Neural cell (in vitro differentiated cells): ENCODE measurements around the gene KCNIP3. TPM values are rescaled to one million over a fixed set of nuclear protein-coding genes. Genes with fewer than 3 reads are reported as not detected.

Experiments
- H2AFZ ChIP-seq: fragments of 200-600, 300-800 bp; sonication (generic), shearing (Covaris generic); 2 replicates; pipeline ENCODE4 v1.6.0; 2014; ENCODE audit warnings: low read depth, mild to moderate bottlenecking, antibody characterized with exemption, low read length, moderate library complexity
- H3F3A ChIP-seq: fragments of 200-600 bp; shearing (Covaris generic); 2 replicates; pipeline ENCODE4 v1.6.1; 2016; ENCODE audit warnings: mild to moderate bottlenecking, moderate library complexity, mixed read lengths, antibody characterized with exemption, low read length; ENCODE audit not compliant: insufficient read depth, poor library complexity, severe bottlenecking
- H3K27ac ChIP-seq: fragments of 200-600, 300-800 bp; sonication (generic), shearing (Covaris generic); 2 replicates; pipeline ENCODE4 v1.5.1; 2014; ENCODE audit warnings: mild to moderate bottlenecking, low read length, moderate library complexity
- H3K27me3 ChIP-seq: fragments of 300-800, 200-600 bp; sonication (generic), shearing (Covaris generic); 2 replicates; pipeline ENCODE4 v1.6.0; 2014; ENCODE audit warnings: mild to moderate bottlenecking, low read depth, low read length, moderate library complexity; ENCODE audit not compliant: insufficient read depth
- H3K36me3 ChIP-seq: fragments of 300-800, 200-600 bp; sonication (generic), shearing (Covaris generic); 2 replicates; pipeline ENCODE4 v1.5.1; 2014; ENCODE audit warnings: mild to moderate bottlenecking, antibody characterized with exemption, low read length, moderate library complexity; ENCODE audit not compliant: insufficient read depth
- H3K4me2 ChIP-seq: fragments of 300-800, 200-600 bp; sonication (generic), shearing (Covaris generic); 2 replicates; pipeline ENCODE4 v1.6.0; 2014; ENCODE audit warnings: mild to moderate bottlenecking, low read length
- H3K4me3 ChIP-seq: fragments of 300-800, 200-600 bp; sonication (generic), shearing (Covaris generic); 2 replicates; pipeline ENCODE4 v1.5.1; 2014; ENCODE audit warnings: mild to moderate bottlenecking, low read length, moderate library complexity
- H3K79me2 ChIP-seq: fragments of 200-600 bp; shearing (Covaris generic); replicated peaks from 2 replicates; pipeline ENCODE4 v1.6.0; 2014; ENCODE audit warnings: mild to moderate bottlenecking, low read length, moderate library complexity; ENCODE audit not compliant: insufficient read depth
- H3K9ac ChIP-seq: fragments of 300-800, 200-600 bp; sonication (generic), shearing (Covaris generic); 2 replicates; pipeline ENCODE4 v1.6.1; 2016; ENCODE audit warnings: mild to moderate bottlenecking, low read length, mixed read lengths
- H3K9me2 ChIP-seq: fragments of 200-600 bp; shearing (Covaris generic); 2 replicates; pipeline ENCODE4 v1.6.1; 2016; ENCODE audit warnings: mild to moderate bottlenecking, low read length, mixed read lengths; ENCODE audit not compliant: insufficient read depth
- H3K9me3 ChIP-seq: fragments of 200-600, 300-800 bp; sonication (generic), shearing (Covaris generic); 2 replicates; pipeline ENCODE4 v1.6.1; 2016; ENCODE audit warnings: mild to moderate bottlenecking, mixed run types, low read length, moderate library complexity, mixed read lengths
- H4K20me1 ChIP-seq: fragments of 200-600 bp; shearing (Covaris generic); 2 replicates; pipeline ENCODE4 v1.6.1; 2016; ENCODE audit warnings: mild to moderate bottlenecking, mixed run types; ENCODE audit not compliant: insufficient read depth
- EP300 ChIP-seq: fragments of 450-650 bp; conservative IDR thresholded peaks from 2 replicates; pipeline ENCODE4 v1.6.1; 2014; ENCODE audit warnings: antibody characterized with exemption, mild to moderate bottlenecking, moderate library complexity; ENCODE audit not compliant: poor library complexity, severe bottlenecking
- EZH2 ChIP-seq: fragments of 200-600, 300-800 bp; shearing (Covaris generic), sonication (generic); IDR thresholded peaks from 2 replicates; pipeline ENCODE4 v1.6.1; 2014; ENCODE audit warnings: antibody characterized with exemption, low read length, borderline replicate concordance, mild to moderate bottlenecking; ENCODE audit not compliant: insufficient read depth, poor library complexity, severe bottlenecking
- MXI1 ChIP-seq: fragments of 450-650 bp; conservative IDR thresholded peaks from 2 replicates; pipeline ENCODE4 v1.6.1; 2014; ENCODE audit warnings: antibody characterized with exemption, mild to moderate bottlenecking; ENCODE audit not compliant: poor library complexity, severe bottlenecking
- POLR2AphosphoS5 ChIP-seq: IDR thresholded peaks from 2 replicates; pipeline ENCODE4 v1.6.1; 2012
- RAD21 ChIP-seq: fragments of 450-650 bp; conservative IDR thresholded peaks from 2 replicates; pipeline ENCODE4 v1.6.1; 2014; ENCODE audit warnings: antibody characterized with exemption, mild to moderate bottlenecking, moderate library complexity
- SMC3 ChIP-seq: fragments of 450-650 bp; conservative IDR thresholded peaks from 2 replicates; pipeline ENCODE4 v1.6.1; 2014; ENCODE audit warnings: antibody characterized with exemption, mild to moderate bottlenecking, moderate library complexity; ENCODE audit not compliant: poor library complexity
- TAF1 ChIP-seq: IDR thresholded peaks from 2 replicates; pipeline ENCODE4 v1.6.1; 2012; ENCODE audit warnings: low read depth
- polyA plus RNA-seq: library from polyadenylated mRNA; depleted of rRNA; stranded (reverse); fragments of >200 nt; gene quantifications from 2 replicates; pipeline ENCODE4 v1.2.3, GENCODE V29; 2014
- TF ChIP-seq, protein P1 (sequence below): fragments of 450-650 bp; IDR thresholded peaks from 2 replicates; pipeline ENCODE4 v1.5.1; 2014; ENCODE audit warnings: antibody characterized with exemption, mild to moderate bottlenecking, moderate library complexity; ENCODE audit not compliant: poor library complexity, severe bottlenecking
- TF ChIP-seq, protein P2 (sequence below): IDR thresholded peaks from 2 replicates; pipeline ENCODE4 v1.6.1; 2012; ENCODE audit warnings: borderline replicate concordance

KCNIP3 gene
- polyA plus RNA-seq, 1 donor from 2014 or later = not detected

GRCh38 chr2:95262896-95263542, 34.1 kb upstream of the KCNIP3 start:
- H3K79me2 ChIP-seq = no peaks in the 10 kb centered on the region

DNA sequence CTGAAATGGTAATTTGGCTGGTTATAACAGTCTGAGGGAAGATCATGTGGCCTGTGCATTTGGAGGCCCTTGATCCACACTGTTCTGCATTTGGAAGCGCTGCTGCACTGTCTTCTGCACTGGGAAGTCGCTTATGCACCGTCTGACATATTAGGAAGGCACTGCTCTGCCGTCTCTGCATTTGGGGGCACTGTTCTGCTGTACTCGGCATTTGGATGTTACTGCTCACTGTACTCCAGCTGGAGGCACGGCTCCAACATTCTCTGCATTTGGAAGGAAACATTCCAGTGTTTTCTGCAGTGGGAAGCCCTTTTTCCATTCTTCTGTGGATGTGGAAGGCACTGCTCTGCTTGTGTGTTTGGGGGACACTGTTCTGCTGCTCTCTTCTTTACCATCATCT, 32.5 kb upstream of the KCNIP3 start:
- H4K20me1 ChIP-seq = no peaks in the 10 kb centered on the region
- no peak overlapping the region for H3K9ac ChIP-seq
- H3F3A ChIP-seq = no peaks in the 10 kb centered on the region
- no peaks in the 10 kb centered on the region for H3K36me3 ChIP-seq
- H3K9me2 ChIP-seq = no peaks in the 10 kb centered on the region
- H3K27me3 ChIP-seq = no peaks in the 10 kb centered on the region
- no peak overlapping the region for H2AFZ ChIP-seq
- H3K9me3 ChIP-seq = peaks cover 30% of the 10 kb centered on the region
- H3K27ac ChIP-seq = no peak overlapping the region
- H3K4me3 ChIP-seq = no peak overlapping the region
- TF ChIP-seq EP300 (no peak), POLR2AphosphoS5 (no peak), SMC3 (no peak), EZH2 (no peak), TAF1 (no peak), RAD21 (no peak), MXI1 (no peak)
- TF ChIP-seq, protein P1, sequence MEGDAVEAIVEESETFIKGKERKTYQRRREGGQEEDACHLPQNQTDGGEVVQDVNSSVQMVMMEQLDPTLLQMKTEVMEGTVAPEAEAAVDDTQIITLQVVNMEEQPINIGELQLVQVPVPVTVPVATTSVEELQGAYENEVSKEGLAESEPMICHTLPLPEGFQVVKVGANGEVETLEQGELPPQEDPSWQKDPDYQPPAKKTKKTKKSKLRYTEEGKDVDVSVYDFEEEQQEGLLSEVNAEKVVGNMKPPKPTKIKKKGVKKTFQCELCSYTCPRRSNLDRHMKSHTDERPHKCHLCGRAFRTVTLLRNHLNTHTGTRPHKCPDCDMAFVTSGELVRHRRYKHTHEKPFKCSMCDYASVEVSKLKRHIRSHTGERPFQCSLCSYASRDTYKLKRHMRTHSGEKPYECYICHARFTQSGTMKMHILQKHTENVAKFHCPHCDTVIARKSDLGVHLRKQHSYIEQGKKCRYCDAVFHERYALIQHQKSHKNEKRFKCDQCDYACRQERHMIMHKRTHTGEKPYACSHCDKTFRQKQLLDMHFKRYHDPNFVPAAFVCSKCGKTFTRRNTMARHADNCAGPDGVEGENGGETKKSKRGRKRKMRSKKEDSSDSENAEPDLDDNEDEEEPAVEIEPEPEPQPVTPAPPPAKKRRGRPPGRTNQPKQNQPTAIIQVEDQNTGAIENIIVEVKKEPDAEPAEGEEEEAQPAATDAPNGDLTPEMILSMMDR = no peak
- TF ChIP-seq, protein P2, sequence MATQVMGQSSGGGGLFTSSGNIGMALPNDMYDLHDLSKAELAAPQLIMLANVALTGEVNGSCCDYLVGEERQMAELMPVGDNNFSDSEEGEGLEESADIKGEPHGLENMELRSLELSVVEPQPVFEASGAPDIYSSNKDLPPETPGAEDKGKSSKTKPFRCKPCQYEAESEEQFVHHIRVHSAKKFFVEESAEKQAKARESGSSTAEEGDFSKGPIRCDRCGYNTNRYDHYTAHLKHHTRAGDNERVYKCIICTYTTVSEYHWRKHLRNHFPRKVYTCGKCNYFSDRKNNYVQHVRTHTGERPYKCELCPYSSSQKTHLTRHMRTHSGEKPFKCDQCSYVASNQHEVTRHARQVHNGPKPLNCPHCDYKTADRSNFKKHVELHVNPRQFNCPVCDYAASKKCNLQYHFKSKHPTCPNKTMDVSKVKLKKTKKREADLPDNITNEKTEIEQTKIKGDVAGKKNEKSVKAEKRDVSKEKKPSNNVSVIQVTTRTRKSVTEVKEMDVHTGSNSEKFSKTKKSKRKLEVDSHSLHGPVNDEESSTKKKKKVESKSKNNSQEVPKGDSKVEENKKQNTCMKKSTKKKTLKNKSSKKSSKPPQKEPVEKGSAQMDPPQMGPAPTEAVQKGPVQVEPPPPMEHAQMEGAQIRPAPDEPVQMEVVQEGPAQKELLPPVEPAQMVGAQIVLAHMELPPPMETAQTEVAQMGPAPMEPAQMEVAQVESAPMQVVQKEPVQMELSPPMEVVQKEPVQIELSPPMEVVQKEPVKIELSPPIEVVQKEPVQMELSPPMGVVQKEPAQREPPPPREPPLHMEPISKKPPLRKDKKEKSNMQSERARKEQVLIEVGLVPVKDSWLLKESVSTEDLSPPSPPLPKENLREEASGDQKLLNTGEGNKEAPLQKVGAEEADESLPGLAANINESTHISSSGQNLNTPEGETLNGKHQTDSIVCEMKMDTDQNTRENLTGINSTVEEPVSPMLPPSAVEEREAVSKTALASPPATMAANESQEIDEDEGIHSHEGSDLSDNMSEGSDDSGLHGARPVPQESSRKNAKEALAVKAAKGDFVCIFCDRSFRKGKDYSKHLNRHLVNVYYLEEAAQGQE = no peak
- H3K79me2 ChIP-seq = no peaks in the 10 kb centered on the region
- H3K4me2 ChIP-seq = no peak overlapping the region

More at GRCh38 chr2:95262896-95263542, 34.1 kb upstream of the KCNIP3 start:
- Histone ChIP-seq H3K27me3 (no peaks in the 10 kb centered on the region), H2AFZ (no peak overlapping the region), H3K27ac (no peak overlapping the region), H3K4me2 (no peak overlapping the region), H3K9me2 (no peaks in the 10 kb centered on the region), H3K4me3 (no peak overlapping the region), H3F3A (no peaks in the 10 kb centered on the region), H3K9ac (no peak overlapping the region), H3K36me3 (no peaks in the 10 kb centered on the region), H4K20me1 (no peaks in the 10 kb centered on the region), H3K9me3 (peaks cover 25% of the 10 kb centered on the region)
- TF ChIP-seq MXI1 (no peak), RAD21 (no peak), EP300 (no peak), TAF1 (no peak), EZH2 (no peak)
- TF ChIP-seq, protein P1 = no peak
- TF ChIP-seq, protein P2 = no peak
